HepG2 (cell line): ENCODE results near the gene PLXND1. TPM values are rescaled to one million over a fixed set of nuclear protein-coding genes. Genes with fewer than 3 reads are reported as not detected.

Experiments used
- AKAP8 ChIP-seq: sonication (generic); formaldehyde crosslinking; IDR thresholded peaks from 2 replicates; pipeline ENCODE4 v1.5.1; 2020; ENCODE audit warnings: mild to moderate bottlenecking, missing genetic modification reagents
- FUBP1 ChIP-seq: sonication (generic); formaldehyde crosslinking; IDR thresholded peaks from 2 replicates; pipeline ENCODE4 v1.5.1; 2020; ENCODE audit warnings: missing genetic modification reagents, mild to moderate bottlenecking, borderline replicate concordance
- HNRNPL ChIP-seq: fragments of 200-400 bp; formaldehyde crosslinking; IDR thresholded peaks from 2 replicates; pipeline ENCODE4 v1.6.1; 2017; ENCODE audit warnings: mild to moderate bottlenecking, low read depth, low read length
- MIER2 ChIP-seq: IDR thresholded peaks from 2 replicates; pipeline ENCODE4 v1.6.1; 2016; ENCODE audit warnings: missing biosample characterization, missing genetic modification reagents
- MXI1 ChIP-seq: IDR thresholded peaks from 3 replicates; pipeline ENCODE4 v1.6.1; 2012; ENCODE audit warnings: low read depth, low read length, inconsistent platforms, borderline replicate concordance
- MYPOP ChIP-seq: sonication (generic); formaldehyde crosslinking; IDR thresholded peaks from 2 replicates; pipeline ENCODE4 v1.8.1; 2023; ENCODE audit warnings: mild to moderate bottlenecking, moderate library complexity, missing genetic modification reagents
- NFAT5 ChIP-seq: sonication (generic); formaldehyde crosslinking; IDR thresholded peaks from 2 replicates; pipeline ENCODE4 v1.4.0; 2020; ENCODE audit warnings: missing genetic modification reagents
- NR2F1 ChIP-seq, 2 experiments: fragments of 450-650 bp in 1 of 2; formaldehyde crosslinking in 1 of 2; IDR thresholded peaks; 2 replicates each; pipeline versions ENCODE4 v1.5.0 to v1.6.1; 2016 to 2020; ENCODE audit warnings: mild to moderate bottlenecking in 1 of 2, missing compliant biosample characterization in 1 of 2, missing genetic modification reagents in 1 of 2, moderate library complexity in 1 of 2
- SNAPC4 ChIP-seq: sonication (generic); formaldehyde crosslinking; IDR thresholded peaks from 2 replicates; pipeline ENCODE4 v1.4.0; 2020; ENCODE audit warnings: mild to moderate bottlenecking, missing genetic modification reagents
- ZNF644 ChIP-seq: IDR thresholded peaks from 2 replicates; pipeline ENCODE4 v1.6.1; 2016; ENCODE audit warnings: low read depth
- ZNF687 ChIP-seq: sonication (generic); formaldehyde crosslinking; IDR thresholded peaks from 2 replicates; pipeline ENCODE4 v1.5.1; 2020; ENCODE audit warnings: mild to moderate bottlenecking, missing genetic modification reagents, moderate library complexity
- polyA plus RNA-seq, 8 experiments: library from polyadenylated mRNA; depleted of rRNA in 3 of 8; stranded (reverse) in 7 of 8; unstranded in 1 of 8; fragments of >200 nt; fragmentation: Illumina TruSeq in 4 of 8; extraction: Trizol in 4 of 8; gene quantifications; 2 replicates each; pipeline versions ENCODE4 v1.2.1 to v1.2.3, GENCODE V29; 2011 to 2016; ENCODE audit warnings: low read depth in 4 of 8, missing spikeins in 1 of 8, mixed read lengths in 1 of 8; ENCODE audit not compliant: insufficient read depth in 1 of 8
- total RNA-seq, 5 experiments: library from RNA; depleted of rRNA; stranded (reverse); fragments of >200 nt; fragmentation: Illumina TruSeq; extraction: Trizol; gene quantifications; 2 replicates each; pipeline ENCODE4 v1.2.3, GENCODE V29; 2016; ENCODE audit warnings: low read depth in 1 of 5

PLXND1 gene
- total and polyA plus RNA-seq, 2 of the 13 experiments (the other 11 are each of a cell fraction or from before 2014, with no cell fraction given), result 15.9 to 42.0 TPM

- no peak for TF ChIP-seq SNAPC4 (CRISPR knock-in tag)
- TF ChIP-seq MYPOP (CRISPR knock-in tag), result no peak
- peak; percentile 92 for TF ChIP-seq HNRNPL
- no peak; the same call in 2 of the 3 replicates for TF ChIP-seq MXI1
- TF ChIP-seq MIER2, result no peak
- TF ChIP-seq FUBP1 (CRISPR knock-in tag), result no peak
- TF ChIP-seq NFAT5 (CRISPR knock-in tag), result peak; percentile 72; the same call in 1 of the 2 replicates
- TF ChIP-seq AKAP8, result no peak
- TF ChIP-seq NR2F1 (CRISPR knock-in tag; IDR thresholded peaks at IDR 0.05), result peak; percentile 82 to 97
- peak; percentile 94 for TF ChIP-seq ZNF687
- TF ChIP-seq ZNF644 (CRISPR knock-in tag), result peak; percentile 72; the same call in 1 of the 2 replicates
These were observed 11.5 kb downstream of the PLXND1 start (continued) for GRCh38 chr3:129594907-129595390.
